ENCODE results near the gene LONRF2. TPM values are rescaled to one million over a fixed set of nuclear protein-coding genes. Genes with fewer than 3 reads are reported as not detected.
"Not testable (repeated sequence)": the region's sequence is repeated elsewhere in the genome, so short reads cannot be mapped to it uniquely, and the experiment has no call there.

LONRF2 gene
- total RNA-seq, 3 donors from 2014 or later (not counting 1 experiment from before 2014, with no cell fraction given) = not detected

- Mint-ChIP-seq H3K9me3 (peaks cover 2 to 8% of the 10 kb centered on the region in 2 donors), H3K36me3 (peaks cover 7% of the 10 kb centered on the region), H3K27ac (no peak overlapping the region), H3K27me3 (ENCODE audit: low read depth in 2 of 2) (peaks cover 24 to 45% of the 10 kb centered on the region in 2 donors), H3K4me1 (no peaks in the 10 kb centered on the region), H3K4me3 (no peak overlapping the region)
- H3K4me1 ChIP-seq (ENCODE audit: control insufficient read depth, insufficient read depth, low read length) = no peaks in the 10 kb centered on the region
- ATAC-seq = no peak
- H3K9me3 ChIP-seq (ENCODE audit: control insufficient read depth, insufficient read depth, low read length) = peaks cover 10% of the 10 kb centered on the region
- no peak overlapping the region for H3K27ac ChIP-seq (ENCODE audit: low read length)
- no peaks in the 10 kb centered on the region for H3K27me3 ChIP-seq (ENCODE audit: control insufficient read depth, insufficient read depth, low read length)
- intact Hi-C loops (cut with micrococcal nuclease) = no loop called here
- DNase-seq = no peak
- no peak overlapping the region for H3K4me3 ChIP-seq (ENCODE audit: low read length)
- H3K36me3 ChIP-seq (ENCODE audit: control insufficient read depth, insufficient read depth, low read length) = no peaks in the 10 kb centered on the region
- TF ChIP-seq CTCF (IDR thresholded peaks at IDR 0.05) = no peak
These were observed 37.3 kb upstream of the LONRF2 start for GRCh38 chr2:100359576-100359975.

- peaks cover 10% of the 10 kb centered on the region for H3K9me3 ChIP-seq (ENCODE audit: control insufficient read depth, insufficient read depth, low read length)
- Mint-ChIP-seq H3K9me3 (peaks cover 2 to 8% of the 10 kb centered on the region in 2 donors), H3K27me3 (ENCODE audit: low read depth in 2 of 2) (peaks cover 26 to 41% of the 10 kb centered on the region in 2 donors), H3K27ac (no peak overlapping the region), H3K4me1 (no peaks in the 10 kb centered on the region), H3K36me3 (peaks cover 7% of the 10 kb centered on the region), H3K4me3 (no peak overlapping the region)
- intact Hi-C loops (cut with micrococcal nuclease) = no loop called here
- ATAC-seq (no peak), DNase-seq (no peak)
- no peak overlapping the region for H3K4me3 ChIP-seq (ENCODE audit: low read length)
- H3K4me1 ChIP-seq (ENCODE audit: control insufficient read depth, insufficient read depth, low read length) = no peaks in the 10 kb centered on the region
- H3K36me3 ChIP-seq (ENCODE audit: control insufficient read depth, insufficient read depth, low read length) = no peaks in the 10 kb centered on the region
- no peak for TF ChIP-seq CTCF (IDR thresholded peaks at IDR 0.05)
- WGBS (ENCODE audit: insufficient coverage) = 93% methylated on average over 2 of the region's 2 CpGs
- no peak overlapping the region for H3K27ac ChIP-seq (ENCODE audit: low read length)
- H3K27me3 ChIP-seq (ENCODE audit: control insufficient read depth, insufficient read depth, low read length) = no peaks in the 10 kb centered on the region
These were observed 36.3 kb upstream of the LONRF2 start for GRCh38 chr2:100358554-100358953.

- no peak overlapping the region for H3K4me3 ChIP-seq (ENCODE audit: low read length)
- TF ChIP-seq CTCF (IDR thresholded peaks at IDR 0.05) = no peak
- ATAC-seq (no peak), DNase-seq (no peak)
- no peaks in the 10 kb centered on the region for H3K36me3 ChIP-seq (ENCODE audit: control insufficient read depth, insufficient read depth, low read length)
- Mint-ChIP-seq H3K4me3 (no peak overlapping the region), H3K36me3 (no peaks in the 10 kb centered on the region), H3K9me3 (no peaks in the 10 kb centered on the region), H3K27me3 (ENCODE audit: low read depth in 2 of 2) (peaks cover 18 to 24% of the 10 kb centered on the region in 2 donors), H3K4me1 (no peaks in the 10 kb centered on the region), H3K27ac (no peak overlapping the region)
- H3K27ac ChIP-seq (ENCODE audit: low read length) = no peak overlapping the region
- WGBS (ENCODE audit: insufficient coverage) = 95% methylated on average over 5 of the region's 7 CpGs
- intact Hi-C loops (cut with micrococcal nuclease) = no loop called here
- no peaks in the 10 kb centered on the region for H3K4me1 ChIP-seq (ENCODE audit: control insufficient read depth, insufficient read depth, low read length)
- no peaks in the 10 kb centered on the region for H3K27me3 ChIP-seq (ENCODE audit: control insufficient read depth, insufficient read depth, low read length)
- no peaks in the 10 kb centered on the region for H3K9me3 ChIP-seq (ENCODE audit: control insufficient read depth, insufficient read depth, low read length)
These were observed 30.2 kb upstream of the LONRF2 start for GRCh38 chr2:100352521-100352920.

GRCh38 chr2:100350661-100351185, 28.4 kb upstream of the LONRF2 start:
- intact Hi-C loops (cut with micrococcal nuclease) = no loop called here
- Histone ChIP-seq H3K9me3 (ENCODE audit: control insufficient read depth, insufficient read depth, low read length) (no peaks in the 10 kb centered on the region), H3K36me3 (ENCODE audit: control insufficient read depth, insufficient read depth, low read length) (no peaks in the 10 kb centered on the region), H3K27ac (ENCODE audit: low read length) (no peak overlapping the region), H3K4me3 (ENCODE audit: low read length) (no peak overlapping the region), H3K4me1 (ENCODE audit: control insufficient read depth, insufficient read depth, low read length) (no peaks in the 10 kb centered on the region), H3K27me3 (ENCODE audit: control insufficient read depth, insufficient read depth, low read length) (no peaks in the 10 kb centered on the region)
- no peak for TF ChIP-seq CTCF (IDR thresholded peaks at IDR 0.05)
- Mint-ChIP-seq H3K9me3 (no peaks in the 10 kb centered on the region), H3K27ac (no peak overlapping the region), H3K4me1 (no peaks in the 10 kb centered on the region), H3K36me3 (no peaks in the 10 kb centered on the region), H3K27me3 (ENCODE audit: low read depth in 2 of 2) (peaks cover 16 to 21% of the 10 kb centered on the region in 2 donors), H3K4me3 (no peak overlapping the region)
- ATAC-seq = no peak
- DNase-seq = no peak
- WGBS (ENCODE audit: insufficient coverage) = 78% methylated on average over 13 of the region's 13 CpGs

- H3K4me3 ChIP-seq (ENCODE audit: low read length); H3K27ac ChIP-seq (ENCODE audit: low read length); ATAC-seq; H3K36me3 ChIP-seq (ENCODE audit: control insufficient read depth, insufficient read depth, low read length); H3K27ac Mint-ChIP-seq; H3K4me1 ChIP-seq (ENCODE audit: control insufficient read depth, insufficient read depth, low read length); H3K9me3 Mint-ChIP-seq; H3K9me3 ChIP-seq (ENCODE audit: control insufficient read depth, insufficient read depth, low read length); intact Hi-C loops (cut with micrococcal nuclease); H3K4me3 Mint-ChIP-seq; H3K4me1 Mint-ChIP-seq; DNase-seq; H3K27me3 ChIP-seq (ENCODE audit: control insufficient read depth, insufficient read depth, low read length); H3K36me3 Mint-ChIP-seq: not testable (repeated sequence)
- WGBS (ENCODE audit: insufficient coverage) = 20% methylated on average over 1 of the region's 1 CpG
- peaks cover 29 to 60% of the 10 kb centered on the region in 2 donors for H3K27me3 Mint-ChIP-seq (ENCODE audit: low read depth in 2 of 2)
These were observed 22.8 kb upstream of the LONRF2 start for GRCh38 chr2:100345144-100345543.

Measured in natural killer cell (primary cell).